HG02885 (cell line): ENCODE data around the gene VILL.

Experiments
- ATAC-seq: cut with Tn5 transposase; IDR thresholded peaks from one replicate; pipeline ENCODE4 v1.9.1; 2021; ENCODE audit warnings: mild to moderate bottlenecking; ENCODE audit not compliant: unreplicated experiment, poor library complexity

The VILL gene

DNA sequence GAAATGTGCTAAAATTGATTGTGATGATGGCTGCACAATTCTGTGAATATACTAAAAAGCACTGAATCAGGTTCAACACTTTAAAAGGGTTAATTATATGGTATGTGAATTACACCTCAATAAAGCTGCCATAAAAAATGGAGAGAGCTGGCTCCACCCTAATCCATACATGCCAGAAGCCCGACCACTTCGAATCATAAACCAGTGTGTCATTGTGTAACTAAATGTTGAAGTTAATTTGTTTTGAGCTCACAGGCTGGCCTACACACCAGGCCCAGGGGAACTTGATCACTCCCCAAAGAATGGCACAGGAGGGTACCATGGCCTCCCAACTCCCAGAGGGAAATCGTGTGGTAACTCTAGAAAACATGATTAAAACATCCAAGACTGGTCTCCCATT lies 24.9 kb downstream of the VILL start:
- ATAC-seq = no peak

DNA sequence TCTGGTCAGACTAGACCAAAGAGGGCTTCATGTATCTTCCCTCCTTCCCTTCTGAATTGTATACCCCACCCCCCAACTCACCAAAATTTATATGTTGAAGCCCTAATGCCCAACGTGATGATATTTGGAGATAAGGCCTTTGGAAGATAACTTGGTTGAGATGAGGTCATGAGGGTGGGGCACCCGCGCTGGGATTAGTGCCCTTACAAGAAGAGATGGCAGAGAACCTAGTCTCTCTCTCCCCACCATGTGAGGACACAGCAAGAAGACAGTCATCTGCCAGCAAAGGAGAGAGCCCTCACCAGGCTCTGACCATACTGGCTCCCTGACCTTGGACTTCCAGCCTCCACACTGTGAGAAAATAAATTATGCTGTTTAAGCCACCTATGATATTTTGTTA lies 25.4 kb downstream of the VILL start:
- no peak for ATAC-seq

DNA sequence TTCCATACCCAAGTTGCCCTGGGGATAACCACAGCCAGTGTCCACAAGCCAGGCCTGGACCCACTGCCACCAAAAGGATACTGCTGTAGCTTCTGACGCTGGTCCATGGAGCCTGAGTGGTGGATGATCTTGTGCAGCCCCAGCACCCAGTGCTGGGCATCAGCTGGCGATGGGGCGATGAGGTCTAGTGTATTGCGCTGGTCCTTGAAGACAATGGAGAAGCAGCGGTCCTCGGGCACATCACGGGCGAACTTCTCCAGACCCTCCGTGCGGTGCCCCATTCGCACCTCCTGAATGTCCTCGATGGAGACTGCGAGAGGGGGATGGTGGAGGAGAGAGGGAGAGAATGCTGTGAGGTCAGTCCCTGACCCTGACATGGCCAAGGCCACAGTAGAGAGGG lies 25.8 kb downstream of the VILL start:
- ATAC-seq = no peak

DNA sequence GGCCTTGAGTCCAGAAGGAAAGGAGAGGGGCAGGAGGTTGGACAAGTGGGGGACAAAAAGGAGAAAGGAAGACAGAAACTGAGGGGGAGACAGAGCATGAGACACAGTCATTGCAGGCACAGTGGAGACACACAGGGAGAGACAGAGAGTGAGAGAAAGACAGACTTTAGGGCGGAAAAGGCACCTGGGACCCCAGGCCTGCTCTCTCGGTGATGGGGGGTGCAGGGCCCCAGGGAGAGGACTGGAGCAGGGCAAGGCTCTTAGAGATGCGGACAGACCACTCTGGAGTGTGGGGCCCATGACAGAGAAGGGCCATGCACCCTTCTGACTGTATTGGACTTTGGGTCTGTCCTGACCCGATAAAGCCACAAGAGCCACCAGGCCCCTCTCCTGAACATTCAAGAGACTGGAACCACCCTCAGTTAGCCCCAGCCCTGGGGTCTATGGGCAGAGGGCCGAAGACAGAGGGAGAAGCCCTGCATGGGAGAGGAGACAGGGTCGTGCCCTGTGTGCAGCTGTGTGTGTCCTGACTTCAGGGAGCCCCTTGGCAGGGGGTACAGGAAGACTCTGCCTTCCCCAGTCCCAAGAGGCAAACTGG lies 26.4 kb downstream of the VILL start:
- no peak for ATAC-seq

DNA sequence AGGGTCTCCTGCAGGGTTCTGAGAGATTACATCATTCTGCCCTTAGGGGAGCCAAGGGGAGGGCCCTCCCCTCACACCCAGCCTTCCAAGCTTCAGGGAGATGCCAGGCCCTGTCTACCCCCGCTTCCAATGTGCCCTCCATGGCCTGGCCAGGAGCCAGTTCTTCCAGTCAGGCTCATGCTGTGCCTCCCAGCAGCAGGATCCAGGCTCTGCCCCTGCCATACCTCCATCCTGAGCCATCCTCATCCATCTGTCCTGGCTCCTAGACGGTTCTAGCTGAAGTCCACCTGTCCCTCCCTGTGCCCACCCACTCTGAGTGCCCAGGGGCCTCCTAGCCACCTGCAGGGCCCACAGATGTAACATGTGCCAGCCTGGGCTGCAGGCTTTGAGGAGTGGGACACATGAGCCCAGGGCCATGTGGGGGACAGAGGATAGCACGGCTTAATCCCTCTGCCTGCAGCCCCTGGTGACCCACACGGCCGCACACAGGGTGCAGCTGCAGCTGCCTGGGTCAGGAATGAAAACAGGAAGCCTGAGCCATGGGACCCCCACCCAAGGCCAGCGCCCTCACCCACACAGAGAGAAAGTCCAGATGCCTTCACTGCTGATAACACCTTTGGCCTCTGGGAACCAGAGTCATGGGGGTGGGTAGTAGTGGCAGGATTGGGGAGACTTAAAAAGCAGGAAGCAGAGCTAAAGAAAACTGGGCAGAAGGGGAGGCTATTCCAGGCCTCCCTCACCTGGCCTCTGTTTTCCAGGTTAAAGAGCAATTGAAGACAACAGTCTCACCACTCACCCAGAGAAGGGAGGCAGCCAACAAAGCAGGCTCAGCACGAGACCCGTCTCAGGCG lies 27.1 kb downstream of the VILL start:
- no peak for ATAC-seq

DNA sequence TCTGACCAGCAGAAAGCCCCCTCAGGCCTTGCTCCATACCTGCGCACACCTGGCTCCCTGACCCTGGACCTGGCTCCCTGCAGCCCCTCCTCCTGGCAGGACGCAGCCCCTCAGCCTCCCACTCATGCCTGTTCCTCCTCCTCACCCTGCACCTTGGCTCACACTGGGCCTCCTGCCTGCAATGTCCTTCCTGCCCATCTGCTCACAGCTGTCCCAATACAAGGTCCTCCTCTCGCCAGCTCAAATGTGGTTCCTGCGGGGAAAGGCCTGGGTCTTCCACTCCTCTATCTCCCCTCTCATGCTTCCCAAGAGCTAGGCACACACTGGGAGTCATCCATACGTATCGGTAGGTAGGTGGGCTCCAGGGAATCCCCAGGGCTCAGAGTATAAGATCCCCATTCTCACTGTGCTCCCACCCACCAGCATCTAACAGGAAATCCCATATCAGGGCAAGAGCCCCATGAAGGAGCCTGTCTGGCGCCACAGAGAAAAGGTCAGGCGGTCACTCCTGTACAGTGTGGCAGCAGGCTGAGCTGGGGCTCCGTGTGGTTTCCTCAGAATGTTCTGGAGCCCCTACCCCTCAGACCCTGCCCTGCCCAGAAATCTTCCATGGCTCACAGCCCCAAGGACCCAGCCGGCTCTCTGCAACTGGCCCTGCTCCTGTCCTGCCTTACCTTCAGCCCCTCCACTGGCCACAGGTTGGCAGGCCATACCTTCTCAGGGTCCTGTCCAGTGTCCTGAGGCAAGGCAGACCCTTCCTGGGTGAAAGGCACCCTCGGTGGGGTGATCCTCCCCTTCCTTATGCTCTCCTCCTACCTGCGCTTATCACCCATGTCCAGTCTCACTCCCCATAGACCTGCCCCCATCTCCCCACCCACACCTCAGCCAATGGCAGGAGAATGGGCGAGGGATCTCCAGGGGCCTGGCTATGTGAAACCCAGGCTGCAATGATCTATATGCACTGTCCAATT lies 28.0 kb downstream of the VILL start:
- ATAC-seq = no peak

DNA sequence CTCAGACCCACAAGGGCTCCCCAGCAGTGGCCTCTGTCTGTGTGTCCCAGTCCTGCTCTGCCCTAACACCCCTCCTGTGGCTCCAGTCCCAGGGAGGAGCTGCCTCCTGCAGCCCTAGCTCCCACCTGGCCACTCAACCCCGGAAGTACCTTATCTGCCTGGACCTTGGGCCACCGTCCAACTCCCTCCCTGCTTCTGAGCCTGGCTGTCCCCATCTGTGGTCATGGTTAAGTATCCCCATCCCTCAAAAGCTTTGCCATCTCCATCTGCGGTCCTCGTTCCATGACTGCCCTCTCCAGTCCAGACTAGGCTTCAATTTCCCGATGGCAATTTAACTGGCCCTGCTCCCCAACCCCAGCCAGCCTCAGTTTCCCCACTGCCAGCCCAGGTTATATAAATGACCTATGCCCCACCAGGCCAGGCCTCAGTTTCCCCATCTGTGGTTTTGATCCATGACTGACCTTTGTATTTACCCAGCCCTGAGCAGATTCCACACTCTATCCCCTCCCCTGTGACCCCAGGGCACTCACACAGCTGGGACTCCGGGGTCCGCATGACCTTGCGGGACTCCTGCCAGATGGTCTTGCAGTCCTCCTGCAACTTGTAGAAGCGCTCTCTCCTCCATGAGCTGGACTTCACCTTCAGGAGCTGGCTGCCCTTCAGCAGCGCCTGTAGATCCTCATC lies 29.2 kb downstream of the VILL start:
- ATAC-seq = no peak

DNA sequence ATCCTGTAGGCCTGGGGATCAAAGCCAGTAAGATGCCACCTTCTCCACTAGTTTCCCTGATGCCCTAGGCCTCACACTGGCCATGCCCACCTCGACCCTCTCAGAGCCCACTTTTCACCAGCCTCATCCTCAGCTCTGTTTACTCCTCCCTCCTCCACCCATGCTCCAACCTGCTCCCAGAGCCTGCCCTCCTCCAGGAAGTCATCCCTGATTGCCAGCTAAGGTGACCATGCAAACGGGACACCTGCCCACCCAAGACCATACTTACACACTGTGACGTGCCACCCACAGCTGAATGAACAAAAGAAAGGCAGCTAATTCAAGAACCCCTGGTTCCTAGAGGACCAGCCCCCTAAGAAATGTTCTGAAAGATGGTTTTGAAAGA lies 29.7 kb downstream of the VILL start:
- no peak for ATAC-seq

DNA sequence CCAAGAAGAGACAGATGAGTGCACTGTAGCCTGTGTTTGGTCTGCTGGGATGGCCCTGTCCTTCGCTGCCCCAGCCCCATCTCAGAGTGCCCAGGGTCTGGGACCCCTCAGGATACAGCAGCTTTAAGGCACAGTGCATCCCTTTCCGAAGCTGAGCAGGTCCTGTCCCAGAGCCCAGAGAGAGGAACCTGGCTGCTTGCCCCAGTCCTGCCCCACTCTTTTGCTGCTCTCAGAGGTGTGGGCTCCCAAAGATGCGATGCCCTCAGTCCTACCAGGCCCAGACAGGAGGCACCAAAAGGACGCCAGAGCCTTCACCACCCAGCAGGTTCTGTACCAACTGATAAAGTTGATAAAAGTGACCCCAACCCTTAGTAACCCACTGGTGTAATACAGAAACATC lies 30.6 kb downstream of the VILL start:
- ATAC-seq = no peak

DNA sequence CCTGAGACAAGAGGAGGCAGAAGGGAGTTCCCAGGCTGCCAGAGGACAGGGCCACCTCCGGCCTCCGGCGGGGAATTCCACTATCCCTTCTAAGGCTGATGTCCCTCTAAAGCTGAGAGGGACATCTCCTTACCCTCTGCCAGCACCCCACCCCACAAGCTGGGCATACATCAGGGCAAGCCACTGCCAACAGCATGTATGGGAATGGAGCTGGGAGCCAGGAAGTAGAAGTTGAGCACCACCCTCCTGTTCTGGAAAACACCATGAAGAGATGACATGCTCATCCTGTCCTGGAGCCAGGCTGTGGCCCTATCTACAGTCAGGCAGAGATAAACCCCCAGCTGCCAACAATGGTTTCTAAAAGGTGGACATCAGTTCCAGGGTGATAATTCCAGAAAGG lies 31.7 kb downstream of the VILL start:
- no peak for ATAC-seq

DNA sequence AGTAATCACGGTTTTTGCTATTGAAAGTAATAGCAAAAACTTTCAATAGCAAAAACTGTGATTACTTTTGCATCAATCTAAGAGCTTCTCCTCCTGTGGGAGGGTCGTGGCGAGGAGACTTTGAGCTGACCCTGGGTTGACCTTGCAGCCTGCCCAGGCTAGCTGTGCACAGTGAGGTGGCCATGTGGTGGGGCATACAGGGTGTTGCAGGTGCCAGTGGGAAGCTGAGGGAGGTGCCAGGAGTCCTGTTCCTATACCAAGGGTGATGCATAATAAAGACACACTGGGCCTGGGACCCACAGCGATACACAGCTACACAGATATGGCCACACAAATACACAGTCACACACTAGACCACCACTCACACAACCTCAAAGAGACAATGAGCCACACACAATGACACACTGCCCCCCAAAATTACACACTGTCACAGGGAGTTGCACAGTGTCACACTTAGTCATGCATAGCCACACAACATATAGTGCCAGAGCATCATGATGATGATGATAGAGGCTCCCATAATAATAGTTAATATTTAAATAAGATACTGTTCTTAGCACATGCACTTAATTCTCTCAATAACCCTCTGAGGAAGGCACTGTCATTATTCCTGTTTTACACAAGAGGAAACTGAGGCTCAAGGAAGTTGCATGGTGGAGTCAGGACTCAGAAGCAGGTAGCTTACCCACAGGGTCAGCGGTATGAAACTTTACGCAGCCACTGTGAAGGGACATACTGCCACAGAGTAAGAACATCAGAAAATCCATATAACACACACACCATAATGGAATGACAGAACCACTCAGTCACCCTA lies 32.5 kb downstream of the VILL start:
- ATAC-seq = no peak

DNA sequence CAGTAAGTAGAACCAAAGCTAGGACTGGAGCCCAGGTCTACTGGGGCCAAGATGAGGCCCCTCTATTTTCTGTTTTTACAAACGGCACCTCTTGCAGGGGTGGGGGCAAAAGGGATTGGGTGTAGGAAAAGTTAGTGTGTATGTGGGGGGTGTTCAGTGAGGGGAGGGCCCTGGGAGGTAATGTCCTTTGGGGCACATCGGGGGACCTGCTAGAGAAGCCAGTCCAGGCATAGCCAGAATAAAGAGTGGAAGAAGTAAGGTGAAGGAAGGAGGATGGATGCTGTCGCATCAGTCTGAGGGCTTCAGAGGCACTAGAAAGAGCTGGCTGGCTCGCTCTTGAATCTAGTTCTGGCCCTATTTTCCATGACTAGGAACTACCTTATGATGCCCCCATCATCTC lies 36.3 kb downstream of the VILL start:
- no peak for ATAC-seq

DNA sequence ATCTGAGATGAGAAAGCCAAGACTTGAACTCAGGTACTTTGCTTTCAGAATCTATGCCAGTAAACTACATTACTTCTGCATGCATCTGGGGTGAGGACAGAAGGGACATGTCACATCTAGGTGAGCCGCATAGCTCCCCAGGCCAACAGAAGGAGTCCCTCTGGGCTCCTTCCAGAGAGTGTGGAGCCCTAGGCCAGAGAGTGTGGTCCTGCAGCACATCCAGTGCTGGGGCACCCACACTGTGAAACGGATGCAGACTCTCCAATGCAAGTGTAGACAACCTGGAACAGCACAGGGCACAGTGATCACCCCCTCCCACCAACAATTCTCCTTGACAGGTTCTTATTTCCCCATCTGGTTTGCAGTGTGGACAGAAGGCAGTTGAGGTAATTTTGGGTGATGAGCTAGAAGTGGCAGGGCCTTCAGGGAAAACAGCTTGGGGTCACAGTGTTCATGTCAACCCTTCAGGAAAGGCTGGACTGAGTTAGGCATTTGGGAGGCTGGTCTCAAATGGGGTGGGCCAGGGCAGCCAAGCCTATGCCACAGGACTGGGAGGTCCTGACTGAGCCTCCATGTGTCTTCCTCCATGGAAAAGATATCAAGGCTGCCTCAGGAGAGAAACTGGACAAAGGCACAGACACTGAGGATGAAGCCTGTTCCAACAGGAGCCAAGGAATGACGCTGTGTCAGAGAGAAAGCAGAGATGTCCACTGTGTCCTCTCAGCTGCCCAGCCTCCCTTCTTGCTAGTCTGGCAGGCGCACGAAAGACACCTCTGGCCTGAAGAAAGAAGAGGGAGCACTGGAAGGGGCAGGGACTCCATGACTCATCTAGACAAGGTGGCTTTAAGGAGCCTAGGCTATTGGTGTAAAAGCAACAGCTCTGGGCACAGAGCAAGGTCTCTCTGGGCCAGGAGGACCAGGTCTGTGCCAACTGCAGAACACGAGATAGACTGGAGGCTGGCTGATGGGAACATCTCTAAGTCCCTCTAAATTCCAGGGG lies 37.2 kb downstream of the VILL start:
- ATAC-seq = no peak

DNA sequence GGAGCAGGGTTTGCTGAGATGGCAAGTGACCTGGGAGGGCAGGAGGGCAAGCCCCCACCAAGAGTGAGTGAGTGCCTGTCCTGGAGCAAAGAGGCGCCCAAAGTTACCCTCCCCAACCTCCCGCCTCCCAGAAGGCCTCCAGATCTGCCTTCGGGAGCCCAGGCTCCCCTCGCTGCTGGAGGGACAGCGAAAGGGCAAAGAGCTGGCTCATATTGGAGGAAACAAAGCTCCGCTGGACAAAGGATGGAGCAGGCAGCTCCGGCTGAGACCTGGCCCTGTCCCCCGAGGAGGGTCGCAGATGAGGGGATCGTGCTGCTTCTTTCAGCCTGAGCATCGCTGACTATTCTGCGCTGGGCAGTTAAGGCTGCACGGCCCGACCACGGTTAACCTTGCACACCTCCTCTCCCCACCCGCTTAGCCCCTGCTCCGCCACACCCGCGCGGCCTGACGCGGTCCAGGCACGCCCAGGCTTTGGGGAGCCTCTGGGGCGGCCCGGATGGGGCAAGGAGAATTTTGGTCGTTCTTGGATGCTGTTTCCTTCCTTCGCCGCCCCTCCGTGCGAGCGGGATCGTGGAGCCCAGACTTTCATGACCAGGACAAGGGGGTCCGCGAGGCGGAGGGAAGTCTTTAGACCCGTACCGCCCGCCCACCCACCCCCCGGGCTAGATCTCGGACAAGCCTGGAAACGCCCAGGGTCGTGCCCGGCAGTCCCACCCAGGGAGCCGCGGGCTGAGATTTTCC lies 38.2 kb downstream of the VILL start:
- no peak for ATAC-seq

DNA sequence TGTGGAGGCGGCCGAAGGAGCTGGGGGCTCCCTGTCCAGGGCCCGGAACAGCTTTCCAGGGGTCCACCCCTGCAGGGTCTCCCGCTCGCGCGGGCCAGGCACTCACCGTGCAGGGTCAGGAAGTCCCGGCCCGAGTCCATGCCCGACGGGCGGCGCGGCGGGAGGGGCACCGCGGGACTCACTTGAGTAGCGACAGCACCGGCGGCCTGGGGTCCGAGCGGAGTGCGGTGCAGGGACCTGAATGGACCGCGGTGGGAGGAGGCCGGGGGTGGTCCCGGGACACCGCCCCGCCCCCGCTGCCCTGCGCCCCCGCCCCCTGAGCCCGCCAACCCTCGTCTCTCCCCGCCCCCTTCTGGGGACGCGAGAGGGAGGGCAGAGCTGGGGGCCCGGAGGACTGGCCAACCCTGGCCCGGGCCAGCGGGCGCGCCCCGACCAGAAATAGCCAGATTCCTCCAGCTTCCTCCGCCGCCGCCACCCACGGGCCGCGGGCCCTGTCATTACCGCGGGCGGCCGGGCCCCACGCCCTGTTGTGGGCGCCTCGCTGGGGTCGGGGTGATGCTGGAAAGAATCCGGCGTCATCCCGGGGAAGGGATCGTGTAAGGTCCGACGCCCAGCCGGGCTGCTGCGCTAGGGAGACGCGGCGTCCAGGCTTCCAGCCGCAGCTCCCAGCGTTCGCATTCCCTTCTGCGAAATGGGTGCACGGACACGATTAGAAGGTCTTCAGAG lies 39.0 kb downstream of the VILL start, which contains the start of gene PLCD1:
Gene PLCD1 (minus strand): TSS at position 243 of the 726 bp plus-strand sequence. CDS start 103 bp downstream, at position 140.
- ATAC-seq = no peak

DNA sequence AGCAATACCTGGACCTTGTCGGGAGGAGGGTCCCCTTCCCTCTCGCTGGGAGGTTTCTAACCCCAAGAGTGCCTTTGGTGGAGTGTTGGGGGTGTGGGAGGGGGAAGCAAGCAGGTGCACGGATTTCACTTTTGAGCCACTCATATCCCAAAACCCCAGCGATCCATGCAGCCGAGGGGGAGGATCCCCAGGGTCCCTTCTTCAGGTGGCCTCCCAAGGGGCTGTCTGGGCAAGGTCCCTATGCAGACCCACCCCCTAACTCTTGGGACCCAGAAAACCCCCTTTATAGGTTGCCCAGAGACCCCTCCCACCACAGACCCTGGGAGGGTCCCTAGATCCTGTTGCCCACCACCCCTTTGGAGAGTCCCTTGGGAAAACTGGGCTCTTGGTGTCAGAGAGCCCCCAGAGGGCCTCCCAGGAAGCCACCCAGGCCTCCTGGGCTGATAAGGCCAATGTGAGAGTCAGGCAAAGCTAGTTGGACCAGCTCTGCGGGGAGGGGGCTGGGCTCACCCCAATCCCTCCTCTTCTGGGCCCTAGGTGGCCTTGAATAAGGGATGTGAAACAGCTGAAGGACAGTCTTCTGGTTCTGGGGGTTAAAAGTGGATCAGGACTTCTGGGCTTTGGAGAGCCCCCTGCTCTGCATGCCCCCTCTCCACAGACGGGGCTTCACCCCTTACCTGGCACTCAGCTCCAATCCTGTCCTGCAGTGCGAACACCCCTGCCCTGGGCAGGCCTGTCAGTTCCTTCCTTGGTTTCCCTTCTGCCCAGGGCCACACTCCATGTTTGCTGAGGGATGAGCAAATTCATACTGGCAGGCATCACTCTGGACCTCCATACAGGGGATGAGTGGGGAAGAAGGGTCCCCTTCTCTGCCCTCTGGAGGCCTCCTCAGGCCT lies 39.8 kb downstream of the VILL start:
- ATAC-seq = no peak
